Activated CD8-positive, alpha-beta memory T cell treated with anti-CD3 and anti-CD28 coated beads for 36 hours (primary cell): Measurements from ENCODE around the gene PEPD. TPM values are rescaled to one million over a fixed set of nuclear protein-coding genes. Genes with fewer than 3 reads are reported as not detected.

Experiments used
- CTCF ChIA-PET: fragments of 350-600 bp; sonication (Branson Sonifier 250); formaldehyde crosslinking; loops from one replicate; lab custom pipeline; 2021; ENCODE audit warnings: antibody characterized with exemption; lab: Charles Lee
- POLR2A ChIA-PET: fragments of 350-600 bp; sonication (Branson Sonifier 250); formaldehyde crosslinking; loops from one replicate; lab custom pipeline; 2021; ENCODE audit warnings: antibody characterized with exemption; lab: Charles Lee
- total RNA-seq, 2 experiments: library from RNA; stranded (reverse); gene quantifications; one replicate each; pipeline ENCODE4 v1.2.3, GENCODE V29; 2021

PEPD gene
- total RNA-seq, 2 experiments from 2014 or later, result 42.2 to 46.2 TPM

GRCh38 chr19:33436360-33437345 is 84.9 kb downstream of the PEPD start:
- ChIA-PET CTCF (no interaction called here), POLR2A (no interaction called here)

GRCh38 chr19:33435706-33436359 is 85.8 kb downstream of the PEPD start:
- CTCF ChIA-PET, result no interaction called here
- POLR2A ChIA-PET, result no interaction called here

- CTCF ChIA-PET, result no interaction called here
- POLR2A ChIA-PET, result no interaction called here
Observed at GRCh38 chr19:33434886-33435705, 86.5 kb downstream of the PEPD start.

GRCh38 chr19:33434069-33434885 is 87.3 kb downstream of the PEPD start:
- ChIA-PET CTCF (interaction anchor here (1.1 to 1.5 kb wide), 2 partner anchors 27 to 344 kb away, joined by 3 read pairs; no protein-coding TSS in a partner anchor), POLR2A (no interaction called here)

- CTCF ChIA-PET, result interaction anchor here (1.1 to 1.5 kb wide), 2 partner anchors 26 to 345 kb away, joined by 3 read pairs; no protein-coding TSS in a partner anchor
Observed at GRCh38 chr19:33432446-33433170, 89.0 kb downstream of the PEPD start.

GRCh38 chr19:33432015-33432414 is 89.6 kb downstream of the PEPD start:
- CTCF ChIA-PET, result no interaction called here
- POLR2A ChIA-PET, result no interaction called here

More at GRCh38 chr19:33432446-33433170, 89.0 kb downstream of the PEPD start:
- POLR2A ChIA-PET, result no interaction called here

GRCh38 chr19:33430674-33431277 is 90.8 kb downstream of the PEPD start:
- POLR2A ChIA-PET, result no interaction called here
- CTCF ChIA-PET, result interaction anchor here (0.7 to 2.6 kb wide), 8 partner anchors 9 to 347 kb away, joined by 3 to 10 read pairs (median 5); partner anchors contain the start of gene PEPD

GRCh38 chr19:33429891-33430673 is 91.5 kb downstream of the PEPD start:
- ChIA-PET POLR2A (no interaction called here), CTCF (interaction anchor here (0.9 to 2.6 kb wide), 7 partner anchors 8 to 348 kb away, joined by 3 to 10 read pairs (median 3); no protein-coding TSS in a partner anchor)

GRCh38 chr19:33428627-33429125 is 92.9 kb downstream of the PEPD start:
- CTCF ChIA-PET, result interaction anchor here (2.6 kb wide), 1 partner anchor 9 kb away, joined by 8 read pairs; no protein-coding TSS in a partner anchor
- POLR2A ChIA-PET, result no interaction called here

GRCh38 chr19:33427801-33428626 is 93.6 kb downstream of the PEPD start:
- ChIA-PET POLR2A (no interaction called here), CTCF (interaction anchor here (1.2 kb wide), 1 partner anchor 12 kb away, joined by 3 read pairs; no protein-coding TSS in a partner anchor)

- ChIA-PET POLR2A (no interaction called here), CTCF (no interaction called here)
Observed at GRCh38 chr19:33426621-33427361, 94.8 kb downstream of the PEPD start.

GRCh38 chr19:33424181-33424580 is 97.4 kb downstream of the PEPD start:
- ChIA-PET CTCF (interaction anchor here (1.1 kb wide), 1 partner anchor 8 kb away, joined by 3 read pairs; no protein-coding TSS in a partner anchor), POLR2A (no interaction called here)

- ChIA-PET POLR2A (no interaction called here), CTCF (interaction anchor here (0.6 kb wide), 1 partner anchor 8 kb away, joined by 3 read pairs; no protein-coding TSS in a partner anchor)
Observed at GRCh38 chr19:33422369-33423180, 99.0 kb downstream of the PEPD start.

GRCh38 chr19:33421368-33421767 is 100.2 kb downstream of the PEPD start:
- ChIA-PET POLR2A (no interaction called here), CTCF (no interaction called here)
